ENCODE measurements around the gene ZFPM1. TPM values are rescaled to one million over a fixed set of nuclear protein-coding genes. Genes with fewer than 3 reads are reported as not detected.

Gene ZFPM1
- total and polyA plus RNA-seq, 7 donors: 0.43 to 2.9 (median 2.3) TPM

GRCh38 chr16:88570691-88571092, 117.6 kb downstream of the ZFPM1 start:
- no peaks in the 10 kb centered on the region for H3K27me3 ChIP-seq (ENCODE audit: insufficient read depth in 3 of 3, low read length in 2 of 3)
- H3K9me3 ChIP-seq: no peaks in the 10 kb centered on the region
- peaks cover 0 to 26% of the 10 kb centered on the region in 2 donors for H3K36me3 ChIP-seq (ENCODE audit: insufficient read depth in 1 of 2, low read depth in 1 of 2)
- DNase-seq (no peak), ATAC-seq (no peak)
- H3K27ac ChIP-seq: peak overlapping the region; percentile 85
- H3K4me3 ChIP-seq: peak overlapping the region; percentile 72
- H3K4me1 ChIP-seq: peaks cover 17% of the 10 kb centered on the region
- TF ChIP-seq, protein P1, sequence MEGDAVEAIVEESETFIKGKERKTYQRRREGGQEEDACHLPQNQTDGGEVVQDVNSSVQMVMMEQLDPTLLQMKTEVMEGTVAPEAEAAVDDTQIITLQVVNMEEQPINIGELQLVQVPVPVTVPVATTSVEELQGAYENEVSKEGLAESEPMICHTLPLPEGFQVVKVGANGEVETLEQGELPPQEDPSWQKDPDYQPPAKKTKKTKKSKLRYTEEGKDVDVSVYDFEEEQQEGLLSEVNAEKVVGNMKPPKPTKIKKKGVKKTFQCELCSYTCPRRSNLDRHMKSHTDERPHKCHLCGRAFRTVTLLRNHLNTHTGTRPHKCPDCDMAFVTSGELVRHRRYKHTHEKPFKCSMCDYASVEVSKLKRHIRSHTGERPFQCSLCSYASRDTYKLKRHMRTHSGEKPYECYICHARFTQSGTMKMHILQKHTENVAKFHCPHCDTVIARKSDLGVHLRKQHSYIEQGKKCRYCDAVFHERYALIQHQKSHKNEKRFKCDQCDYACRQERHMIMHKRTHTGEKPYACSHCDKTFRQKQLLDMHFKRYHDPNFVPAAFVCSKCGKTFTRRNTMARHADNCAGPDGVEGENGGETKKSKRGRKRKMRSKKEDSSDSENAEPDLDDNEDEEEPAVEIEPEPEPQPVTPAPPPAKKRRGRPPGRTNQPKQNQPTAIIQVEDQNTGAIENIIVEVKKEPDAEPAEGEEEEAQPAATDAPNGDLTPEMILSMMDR (IDR thresholded peaks at IDR 0.05): no peak
- 0 to 1% (median 1%) methylated on average over 14 to 35 of the region's 35 CpGs for WGBS, 3 donors
- intact Hi-C loops (cut with DNase I): no loop called here

- Histone ChIP-seq H3K27ac (no peak overlapping the region), H3K9me3 (no peaks in the 10 kb centered on the region), H3K36me3 (ENCODE audit: insufficient read depth in 1 of 2, low read depth in 1 of 2) (peaks cover 0 to 68% of the 10 kb centered on the region in 2 donors), H3K4me3 (no peak overlapping the region), H3K27me3 (ENCODE audit: insufficient read depth in 3 of 3, low read length in 2 of 3) (no peaks in the 10 kb centered on the region), H3K4me1 (peaks cover 11% of the 10 kb centered on the region)
- DNase-seq (no peak), ATAC-seq (no peak)
- WGBS, 3 donors: 88 to 95% (median 91%) methylated on average over 11 of the region's 11 CpGs
- TF ChIP-seq, protein P1 (IDR thresholded peaks at IDR 0.05): no peak
- intact Hi-C loops (cut with DNase I): no loop called here
These were observed 122.2 kb downstream of the ZFPM1 start for GRCh38 chr16:88575251-88575650.

DNA sequence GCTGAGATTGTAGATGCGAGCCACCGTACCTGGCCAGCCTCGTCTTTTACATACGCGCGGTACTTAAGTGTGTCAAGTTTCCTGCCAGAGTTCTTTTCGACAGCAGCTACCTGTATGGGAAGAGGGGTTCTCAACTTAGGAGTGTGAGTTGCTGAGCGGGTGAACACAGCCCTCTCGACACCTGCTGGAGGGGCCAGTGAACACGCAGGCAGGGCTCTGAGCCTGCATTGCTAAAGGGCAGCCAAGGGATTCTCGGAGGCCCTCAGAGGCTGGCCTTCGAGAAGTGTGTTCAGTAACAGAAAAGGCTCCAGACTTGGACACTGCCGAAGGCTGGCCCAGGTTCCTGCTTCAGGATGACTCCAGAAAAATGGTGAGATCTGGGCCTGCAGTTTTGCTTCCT, 123.2 kb downstream of the ZFPM1 start:
- WGBS, 3 donors: 87 to 92% (median 91%) methylated on average over 13 of the region's 13 CpGs
- no peak for ATAC-seq
- no peak for DNase-seq
- TF ChIP-seq, protein P1 (IDR thresholded peaks at IDR 0.05): no peak
- Histone ChIP-seq H3K4me3 (no peak overlapping the region), H3K27me3 (ENCODE audit: insufficient read depth in 3 of 3, low read length in 2 of 3) (no peaks in the 10 kb centered on the region), H3K9me3 (no peaks in the 10 kb centered on the region), H3K36me3 (ENCODE audit: insufficient read depth in 1 of 2, low read depth in 1 of 2) (peaks cover 0 to 77% of the 10 kb centered on the region in 2 donors), H3K4me1 (peaks cover 8% of the 10 kb centered on the region), H3K27ac (no peak overlapping the region)
- intact Hi-C loops (cut with DNase I): no loop called here

GRCh38 chr16:88577166-88577565, 124.1 kb downstream of the ZFPM1 start:
- Histone ChIP-seq H3K4me1 (no peaks in the 10 kb centered on the region), H3K27ac (no peak overlapping the region), H3K36me3 (ENCODE audit: insufficient read depth in 1 of 2, low read depth in 1 of 2) (peaks cover 0 to 75% of the 10 kb centered on the region in 2 donors), H3K9me3 (no peaks in the 10 kb centered on the region), H3K27me3 (ENCODE audit: insufficient read depth in 3 of 3, low read length in 2 of 3) (no peaks in the 10 kb centered on the region), H3K4me3 (no peak overlapping the region)
- TF ChIP-seq, protein P1 (IDR thresholded peaks at IDR 0.05): no peak
- intact Hi-C loops (cut with DNase I): no loop called here
- ATAC-seq (no peak), DNase-seq (no peak)
- WGBS, 3 donors: 90 to 94% (median 92%) methylated on average over 20 of the region's 20 CpGs
